Lower leg skin (tissue), 4 donors: ENCODE measurements around the gene PATZ1. TPM values are rescaled to one million over a fixed set of nuclear protein-coding genes. Genes with fewer than 3 reads are reported as not detected.
A peak's percentile ranks its signal among the peaks of the same experiment; 100 is the strongest.

ENCODE experiments used
- DNase-seq, 2 donors: peaks; one replicate each; pipeline ENCODE4 v3.0.0-alpha.2; 2019; ENCODE audit warnings: low spot score in 2 of 2
- H3K4me3 ChIP-seq: fragments of 200-600 bp; sonication (generic); 2 replicates; pipeline ENCODE4 v1.5.1; 2017; ENCODE audit warnings: mild to moderate bottlenecking, low read depth; ENCODE audit not compliant: poor library complexity, severe bottlenecking
- POLR2A ChIP-seq, 2 donors: fragments of 450-650 bp; IDR thresholded peaks; one replicate each; pipeline ENCODE4 v1.6.1; 2016 to 2017; ENCODE audit warnings: antibody characterized with exemption in 2 of 2, mild to moderate bottlenecking in 1 of 2, moderate library complexity in 1 of 2
- WGBS, 2 donors: methylation state at CpG; one replicate each; pipeline ENCODE4 v1.1.5; 2018; 5-methylcytosine and 5-hydroxymethylcytosine counted together
- intact Hi-C: fragments of 100-400 bp; cut with DNase I; formaldehyde crosslinking; loops from one replicate; pipeline ENCODE4 v1.15.0; 2023; ENCODE audit warnings: low total_unique reads
- total RNA-seq, 4 donors: library from RNA; depleted of rRNA; stranded (reverse); fragments of >200 nt; gene quantifications; one replicate each; pipeline ENCODE4 v1.1.0, GENCODE V29; 2016
- TF ChIP-seq, protein P1 (sequence below), 3 donors: fragments of 450-650 bp; IDR thresholded peaks; one replicate each; pipeline ENCODE4 v1.5.1; 2016; ENCODE audit warnings: antibody characterized with exemption in 3 of 3, mild to moderate bottlenecking in 3 of 3, moderate library complexity in 2 of 3

PATZ1 gene
- total RNA-seq, 4 donors from 2014 or later: 10.5 to 17.0 (median 13.0) TPM

DNA sequence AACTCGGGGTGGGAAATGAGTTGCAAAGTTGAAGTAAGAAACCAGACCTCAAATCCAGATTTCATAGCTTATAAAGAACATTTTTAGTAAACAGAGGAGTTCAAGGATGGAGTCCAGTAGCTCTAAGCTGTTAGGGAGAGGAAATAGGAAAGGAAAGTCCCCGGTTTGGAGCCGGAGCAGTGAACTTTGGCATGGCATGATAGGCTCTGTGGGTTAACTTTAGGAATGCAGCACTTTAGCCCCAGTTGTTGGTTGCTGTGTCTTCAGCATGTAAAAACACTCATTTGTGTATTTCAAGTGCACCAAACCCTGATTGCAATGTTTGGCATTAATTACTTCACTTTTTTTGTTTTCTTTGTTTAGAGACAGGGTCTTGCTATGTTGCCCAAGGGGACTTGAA is 45.2 kb downstream of the PATZ1 start:
- intact Hi-C loops: no loop called here
- peak in 1 of 2 donors; percentile 17 for DNase-seq
- TF ChIP-seq, protein P1, sequence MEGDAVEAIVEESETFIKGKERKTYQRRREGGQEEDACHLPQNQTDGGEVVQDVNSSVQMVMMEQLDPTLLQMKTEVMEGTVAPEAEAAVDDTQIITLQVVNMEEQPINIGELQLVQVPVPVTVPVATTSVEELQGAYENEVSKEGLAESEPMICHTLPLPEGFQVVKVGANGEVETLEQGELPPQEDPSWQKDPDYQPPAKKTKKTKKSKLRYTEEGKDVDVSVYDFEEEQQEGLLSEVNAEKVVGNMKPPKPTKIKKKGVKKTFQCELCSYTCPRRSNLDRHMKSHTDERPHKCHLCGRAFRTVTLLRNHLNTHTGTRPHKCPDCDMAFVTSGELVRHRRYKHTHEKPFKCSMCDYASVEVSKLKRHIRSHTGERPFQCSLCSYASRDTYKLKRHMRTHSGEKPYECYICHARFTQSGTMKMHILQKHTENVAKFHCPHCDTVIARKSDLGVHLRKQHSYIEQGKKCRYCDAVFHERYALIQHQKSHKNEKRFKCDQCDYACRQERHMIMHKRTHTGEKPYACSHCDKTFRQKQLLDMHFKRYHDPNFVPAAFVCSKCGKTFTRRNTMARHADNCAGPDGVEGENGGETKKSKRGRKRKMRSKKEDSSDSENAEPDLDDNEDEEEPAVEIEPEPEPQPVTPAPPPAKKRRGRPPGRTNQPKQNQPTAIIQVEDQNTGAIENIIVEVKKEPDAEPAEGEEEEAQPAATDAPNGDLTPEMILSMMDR (IDR thresholded peaks at IDR 0.05): no peak
- no peak for TF ChIP-seq POLR2A (IDR thresholded peaks at IDR 0.05)
- 78 to 81% methylated on average over 3 of the region's 3 CpGs for WGBS, 2 donors
- H3K4me3 ChIP-seq: no peak overlapping the region

DNA sequence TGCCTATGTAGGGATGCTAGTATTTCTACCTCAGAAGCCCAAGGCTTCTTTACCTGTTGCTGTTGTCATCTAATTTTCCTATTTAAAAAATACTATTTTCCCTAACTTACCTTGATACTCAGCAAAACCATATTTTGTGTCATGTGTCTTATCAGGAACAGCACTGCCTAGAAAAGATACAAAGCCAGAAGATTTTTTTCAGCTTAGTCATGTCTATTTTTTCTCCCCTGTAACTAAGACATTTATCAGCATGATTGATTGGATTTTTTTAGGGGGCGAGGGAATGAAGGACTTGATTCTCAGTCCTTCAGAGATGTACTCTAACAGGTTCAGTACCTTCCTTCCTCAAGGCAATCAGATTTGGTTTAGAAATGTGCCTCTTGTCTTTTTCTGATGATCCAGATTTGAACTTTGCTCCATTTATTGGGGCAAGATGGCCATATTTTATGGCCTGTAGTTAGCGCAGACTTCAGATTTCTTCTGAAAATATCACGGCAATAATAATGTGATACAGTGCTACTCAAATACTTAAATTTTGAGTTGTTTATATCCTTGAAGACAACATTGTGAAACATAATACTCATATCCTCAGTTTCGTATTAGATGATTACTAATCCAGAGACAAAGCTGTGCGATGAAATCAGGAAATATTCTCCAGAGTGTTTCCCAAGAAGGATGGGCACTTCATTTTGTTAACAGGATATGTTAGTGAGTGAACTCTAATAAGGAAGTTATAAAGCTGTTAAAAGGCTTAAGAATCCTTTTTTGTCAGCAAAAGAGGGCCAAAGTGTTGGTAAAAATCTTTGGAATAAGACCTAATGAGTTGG is 50.1 kb downstream of the PATZ1 start:
- no peak for DNase-seq
- 36 to 38% methylated on average over 5 of the region's 5 CpGs for WGBS, 2 donors
- TF ChIP-seq POLR2A (IDR thresholded peaks at IDR 0.05): no peak

DNA sequence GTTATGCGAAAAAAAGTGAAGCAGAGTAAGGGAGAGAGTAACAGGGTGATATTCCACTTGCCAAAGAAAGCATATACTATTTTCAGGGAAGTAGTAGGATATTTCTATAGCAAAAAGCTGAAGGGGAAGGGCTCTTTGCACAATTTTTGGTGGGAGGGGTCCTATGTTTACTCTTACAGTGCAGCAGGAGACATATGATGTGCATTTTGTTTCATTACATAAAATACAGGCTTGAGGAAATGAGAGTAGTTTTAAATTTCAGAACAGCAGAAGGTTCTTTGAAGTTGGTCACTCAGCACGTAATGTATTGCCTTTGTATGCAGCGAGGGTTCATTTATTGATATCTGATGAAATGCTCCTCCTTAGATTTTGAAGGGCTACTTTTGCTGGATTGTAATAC is 50.8 kb downstream of the PATZ1 start:
- WGBS, 2 donors: 61 to 63% methylated on average over 3 of the region's 3 CpGs
- intact Hi-C loops: no loop called here
- TF ChIP-seq, protein P1 (IDR thresholded peaks at IDR 0.05): no peak
- no peak for TF ChIP-seq POLR2A (IDR thresholded peaks at IDR 0.05)
- peak in 1 of 2 donors; percentile 5 for DNase-seq
- no peak overlapping the region for H3K4me3 ChIP-seq

More for the DNA sequence above, 50.1 kb downstream of the PATZ1 start:
- intact Hi-C loops: no loop called here
- H3K4me3 ChIP-seq: no peak overlapping the region

DNA sequence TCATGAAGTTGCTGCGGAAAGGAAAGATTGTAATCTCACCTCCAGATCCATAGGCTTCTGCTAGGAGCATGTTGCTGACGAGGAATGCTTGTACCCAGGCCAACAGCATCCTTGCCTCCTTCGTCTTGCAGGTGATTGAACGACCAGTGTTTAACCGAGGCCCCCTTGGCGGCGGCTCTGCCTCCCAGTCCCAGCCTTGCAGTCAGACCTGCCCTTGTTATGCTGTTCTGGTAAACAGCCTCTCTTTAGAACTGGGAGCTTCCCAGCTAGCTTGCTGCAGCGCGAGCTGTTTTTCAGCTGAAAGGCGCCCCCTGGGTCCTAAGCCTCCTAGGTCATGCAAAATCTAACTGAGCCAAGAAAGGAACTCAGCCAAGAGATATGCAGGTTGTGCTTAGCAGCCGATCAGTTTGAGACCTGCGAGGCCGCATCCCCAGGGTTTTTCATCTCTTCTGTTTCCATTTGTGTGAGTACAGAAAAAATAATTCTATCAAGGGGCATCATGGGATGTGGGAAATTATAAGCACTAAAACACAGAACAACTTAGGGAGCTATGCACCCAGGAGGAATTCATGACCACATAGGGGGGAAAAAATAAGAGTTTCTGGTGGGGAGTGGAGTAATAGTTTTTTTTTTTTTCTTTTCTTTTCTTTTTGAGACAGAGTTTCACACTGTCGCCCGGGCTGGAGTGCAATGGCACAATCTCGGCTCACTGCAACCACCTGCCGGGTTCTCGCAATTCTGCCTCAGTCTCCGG is 53.7 kb downstream of the PATZ1 start, which contains the start of gene PIK3IP1:
Gene PIK3IP1 (minus strand): TSS at position 253 of the 754 bp plus-strand sequence. CDS start 144 bp downstream, at position 109.
- intact Hi-C loops: no loop called here
- 22 to 23% methylated on average over 19 of the region's 19 CpGs for WGBS, 2 donors
- TF ChIP-seq POLR2A (IDR thresholded peaks at IDR 0.05): peak in 1 of 2 donors; percentile 71
- TF ChIP-seq, protein P1 (IDR thresholded peaks at IDR 0.05): no peak
- peak within 1 kb of the TSS; percentile 56 for H3K4me3 ChIP-seq
- DNase-seq: peak; percentile 92 to 98

DNA sequence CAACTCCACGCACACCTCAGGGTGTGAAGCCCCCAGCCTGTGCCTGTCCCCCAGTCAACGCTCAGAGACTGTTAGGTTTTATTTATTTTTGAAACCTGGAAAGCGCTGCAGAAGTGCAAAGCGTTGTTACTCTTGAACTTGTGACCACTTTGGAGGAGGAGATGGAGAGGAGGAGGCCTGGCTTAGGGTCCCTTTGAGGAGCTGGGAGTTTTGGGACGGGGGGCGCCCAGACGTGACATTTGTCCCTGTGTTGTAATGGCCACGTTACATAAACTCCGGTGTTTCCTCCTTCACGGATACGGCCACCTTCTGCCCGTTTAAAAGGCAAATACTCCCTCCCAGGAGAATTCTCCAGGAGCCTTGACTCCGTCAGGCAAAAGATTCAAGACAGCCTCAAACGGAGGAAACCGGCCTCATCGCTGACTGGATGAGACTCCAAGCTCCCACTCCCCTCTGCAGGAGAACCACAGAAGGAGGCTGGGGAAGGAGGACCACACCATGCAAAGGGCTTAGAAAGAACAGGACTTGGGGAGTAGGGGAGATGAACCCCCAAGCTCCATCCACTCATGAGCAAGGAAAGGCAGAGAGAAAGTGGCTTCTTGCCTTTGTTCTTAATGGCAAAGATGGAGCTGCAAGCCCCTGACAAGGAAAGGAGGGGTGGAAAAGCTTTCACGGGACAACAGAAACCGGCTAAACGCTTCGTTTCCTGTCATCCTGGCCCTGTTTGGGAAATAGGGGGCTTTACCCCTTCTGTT is 54.5 kb downstream of the PATZ1 start:
- WGBS, 2 donors: 0 to 1% methylated on average over 19 to 20 of the region's 20 CpGs

More for the DNA sequence above, 54.5 kb downstream of the PATZ1 start:
- peak overlapping the region; percentile 56 for H3K4me3 ChIP-seq
- TF ChIP-seq, protein P1 (IDR thresholded peaks at IDR 0.05): no peak
- TF ChIP-seq POLR2A (IDR thresholded peaks at IDR 0.05): no peak
- DNase-seq: peak in 1 of 2 donors; percentile 85
- intact Hi-C loops: no loop called here
